ENCODE data around the gene TAPBPL. TPM values are rescaled to one million over a fixed set of nuclear protein-coding genes. Genes with fewer than 3 reads are reported as not detected.

TAPBPL gene
- total and polyA plus RNA-seq, 10 donors: 15.0 to 50.1 (median 39.0) TPM

DNA sequence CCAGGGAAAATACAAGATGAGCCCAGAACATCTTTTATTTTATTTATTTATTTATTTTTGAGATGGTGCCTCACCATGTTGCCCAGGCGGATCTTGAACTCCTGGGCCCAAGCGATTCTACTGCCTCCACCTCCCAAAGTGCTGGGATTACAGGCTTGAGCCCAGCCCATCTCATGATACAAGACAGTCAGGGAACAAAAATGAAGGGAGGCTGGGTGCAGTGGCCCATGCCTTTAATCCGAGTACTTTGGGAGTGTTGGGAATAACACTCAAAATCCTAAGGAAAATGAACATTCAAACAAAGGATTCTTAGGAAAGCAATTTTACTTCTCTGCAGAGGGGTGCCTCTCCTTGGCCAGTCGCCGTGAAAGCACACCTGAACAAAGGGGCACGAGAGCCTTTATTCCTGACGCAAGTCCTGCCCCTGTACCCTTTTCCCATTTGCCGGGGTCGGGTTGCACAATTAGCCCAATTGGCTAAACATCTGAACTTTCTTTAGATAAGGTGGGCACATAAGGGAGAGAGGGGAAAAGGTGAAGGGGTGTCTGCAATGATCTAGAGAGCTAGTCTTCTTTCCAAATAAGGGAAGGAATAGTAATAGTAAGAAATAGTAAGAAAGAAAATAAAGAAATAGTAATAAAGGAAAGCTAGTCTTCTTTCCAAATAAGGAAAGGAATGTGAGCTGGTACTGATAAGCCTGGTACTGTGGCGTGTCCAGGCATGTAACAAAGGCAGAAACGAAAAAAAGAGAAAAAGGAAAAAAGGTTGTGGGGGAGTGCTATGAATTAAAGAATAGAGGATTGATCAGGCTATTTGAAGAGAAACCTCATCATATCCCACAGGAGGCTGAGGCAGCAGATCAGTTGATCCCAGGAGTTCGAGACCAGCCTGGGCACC, 55.5 kb downstream of the TAPBPL start:
- TF ChIP-seq POLR2A (IDR thresholded peaks at IDR 0.05) (no peak), POLR2AphosphoS5 (IDR thresholded peaks at IDR 0.05) (no peak)
- TF ChIP-seq, protein P1, sequence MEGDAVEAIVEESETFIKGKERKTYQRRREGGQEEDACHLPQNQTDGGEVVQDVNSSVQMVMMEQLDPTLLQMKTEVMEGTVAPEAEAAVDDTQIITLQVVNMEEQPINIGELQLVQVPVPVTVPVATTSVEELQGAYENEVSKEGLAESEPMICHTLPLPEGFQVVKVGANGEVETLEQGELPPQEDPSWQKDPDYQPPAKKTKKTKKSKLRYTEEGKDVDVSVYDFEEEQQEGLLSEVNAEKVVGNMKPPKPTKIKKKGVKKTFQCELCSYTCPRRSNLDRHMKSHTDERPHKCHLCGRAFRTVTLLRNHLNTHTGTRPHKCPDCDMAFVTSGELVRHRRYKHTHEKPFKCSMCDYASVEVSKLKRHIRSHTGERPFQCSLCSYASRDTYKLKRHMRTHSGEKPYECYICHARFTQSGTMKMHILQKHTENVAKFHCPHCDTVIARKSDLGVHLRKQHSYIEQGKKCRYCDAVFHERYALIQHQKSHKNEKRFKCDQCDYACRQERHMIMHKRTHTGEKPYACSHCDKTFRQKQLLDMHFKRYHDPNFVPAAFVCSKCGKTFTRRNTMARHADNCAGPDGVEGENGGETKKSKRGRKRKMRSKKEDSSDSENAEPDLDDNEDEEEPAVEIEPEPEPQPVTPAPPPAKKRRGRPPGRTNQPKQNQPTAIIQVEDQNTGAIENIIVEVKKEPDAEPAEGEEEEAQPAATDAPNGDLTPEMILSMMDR (IDR thresholded peaks at IDR 0.05 in 8 of 11, conservative IDR thresholded peaks at IDR 0.05 in 3 of 11): no peak
- Histone ChIP-seq H3K4me3 (no peak overlapping the region), H3K27ac (no peak overlapping the region), H3K36me3 (peaks cover 0 to 98% (median 45%) of the 10 kb centered on the region in 6 donors), H3K9me3 (no peaks in the 10 kb centered on the region), H3K27me3 (replicated peaks in 1 of 7) (no peaks in the 10 kb centered on the region), H3K4me1 (no peaks in the 10 kb centered on the region)
- intact Hi-C loops (cut with DNase I; ENCODE audit: low total_unique reads): no loop called here
- DNase-seq: no peak
- 87 to 93% (median 90%) methylated on average over 12 of the region's 12 CpGs for WGBS, 5 donors

DNA sequence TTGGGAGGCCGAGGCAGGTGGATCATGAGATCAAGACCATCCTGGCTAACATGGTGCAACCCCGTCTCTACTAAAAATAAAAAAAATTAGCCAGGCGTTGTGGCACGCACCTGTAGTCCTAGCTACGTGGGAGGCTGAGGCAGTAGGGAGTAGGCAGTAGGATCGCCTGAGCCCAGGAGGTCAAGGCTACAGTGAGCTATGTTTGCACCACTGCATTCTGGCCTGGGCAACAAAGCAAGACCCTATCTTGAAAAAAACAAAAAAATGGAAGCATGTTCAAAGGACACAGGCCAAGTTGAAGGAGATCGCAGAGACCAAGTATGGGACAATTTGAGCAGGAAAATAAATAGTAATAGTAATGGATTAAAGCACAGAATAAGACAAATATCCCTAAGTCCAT, 56.2 kb downstream of the TAPBPL start:
- intact Hi-C loops (cut with DNase I; ENCODE audit: low total_unique reads): no loop called here
- TF ChIP-seq, protein P1 (IDR thresholded peaks at IDR 0.05 in 8 of 11, conservative IDR thresholded peaks at IDR 0.05 in 3 of 11): no peak
- no peak for TF ChIP-seq POLR2A (IDR thresholded peaks at IDR 0.05)
- TF ChIP-seq POLR2AphosphoS5 (IDR thresholded peaks at IDR 0.05): no peak
- Histone ChIP-seq H3K36me3 (peaks cover 0 to 98% (median 51%) of the 10 kb centered on the region in 6 donors), H3K27ac (no peak overlapping the region), H3K27me3 (replicated peaks in 1 of 7) (no peaks in the 10 kb centered on the region), H3K4me1 (no peaks in the 10 kb centered on the region), H3K9me3 (no peaks in the 10 kb centered on the region), H3K4me3 (no peak overlapping the region)
- 79 to 89% (median 81%) methylated on average over 7 of the region's 7 CpGs for WGBS, 5 donors
- no peak for DNase-seq

Other genes starting within 250 kb of the TAPBPL start
- gene PLEKHG6, start 141.4 kb upstream of the TAPBPL start, total RNA-seq: 1 to 10 TPM in 1 of 7 donors, under 1 TPM in 2, not detected in 4; 0.19 to 1.2 (median 0.74) TPM
- gene PLEKHG6, start 141.4 kb upstream of the TAPBPL start, polyA plus RNA-seq: under 1 TPM; 0.10 to 0.12 (median 0.11) TPM
- gene TNFRSF1A, start 110.0 kb upstream of the TAPBPL start, total RNA-seq: 100 to 1,000 TPM; 153 to 578 (median 224) TPM
- 10 to 100 TPM; 22.5 to 40.6 (median 22.8) TPM for gene TNFRSF1A, start 110.0 kb upstream of the TAPBPL start, polyA plus RNA-seq
- gene SCNN1A, start 76.5 kb upstream of the TAPBPL start, total RNA-seq: 1 to 10 TPM in 6 of 7 donors, under 1 TPM in 1; 0.84 to 8.6 (median 2.0) TPM
- gene SCNN1A, start 76.5 kb upstream of the TAPBPL start, polyA plus RNA-seq: under 1 TPM; 0.17 to 0.22 (median 0.18) TPM
- gene LTBR, start 67.9 kb upstream of the TAPBPL start, total RNA-seq: 100 to 1,000 TPM in 3 of 7 donors, 10 to 100 TPM in 4; 49.0 to 155 (median 87.8) TPM
- gene LTBR, start 67.9 kb upstream of the TAPBPL start, polyA plus RNA-seq: 10 to 100 TPM; 14.4 to 29.2 (median 15.7) TPM
- gene CD27, start 7.1 kb upstream of the TAPBPL start, total RNA-seq: 10 to 100 TPM; 49.2 to 97.2 (median 59.2) TPM
- gene CD27, start 7.1 kb upstream of the TAPBPL start, polyA plus RNA-seq: 100 to 1,000 TPM; 128 to 193 (median 178) TPM
- 10 to 100 TPM; 18.5 to 32.5 (median 24.2) TPM for gene VAMP1, start 18.6 kb downstream of the TAPBPL start, total RNA-seq
- gene VAMP1, start 18.6 kb downstream of the TAPBPL start, polyA plus RNA-seq: 10 to 100 TPM; 11.0 to 20.7 (median 17.9) TPM
- 10 to 100 TPM; 34.0 to 94.0 (median 89.3) TPM for gene MRPL51, start 41.2 kb downstream of the TAPBPL start, total RNA-seq
- 100 to 1,000 TPM in 2 of 3 donors, 10 to 100 TPM in 1; 73.4 to 137 (median 109) TPM for gene MRPL51, start 41.2 kb downstream of the TAPBPL start, polyA plus RNA-seq
- gene NCAPD2, start 42.1 kb downstream of the TAPBPL start, total RNA-seq: 10 to 100 TPM; 29.9 to 49.2 (median 39.6) TPM
- gene NCAPD2, start 42.1 kb downstream of the TAPBPL start, polyA plus RNA-seq: 10 to 100 TPM; 12.0 to 14.1 (median 14.0) TPM
- gene GAPDH, start 82.5 kb downstream of the TAPBPL start, total RNA-seq: 1,000 to 10,000 TPM in 5 of 7 donors, 100 to 1,000 TPM in 2; 998 to 1,580 (median 1,404) TPM
- 1,000 to 10,000 TPM; 1,133 to 1,680 (median 1,180) TPM for gene GAPDH, start 82.5 kb downstream of the TAPBPL start, polyA plus RNA-seq
- 10 to 100 TPM; 32.2 to 51.2 (median 39.7) TPM for gene IFFO1, start 104.0 kb downstream of the TAPBPL start, total RNA-seq
- gene IFFO1, start 104.0 kb downstream of the TAPBPL start, polyA plus RNA-seq: 10 to 100 TPM; 27.8 to 78.3 (median 63.2) TPM
- gene NOP2, start 116.2 kb downstream of the TAPBPL start, total RNA-seq: 10 to 100 TPM; 37.0 to 58.7 (median 47.5) TPM
- gene NOP2, start 116.2 kb downstream of the TAPBPL start, polyA plus RNA-seq: 10 to 100 TPM; 25.8 to 40.7 (median 37.6) TPM
- gene CHD4, start 155.3 kb downstream of the TAPBPL start, total RNA-seq: 100 to 1,000 TPM; 202 to 272 (median 240) TPM
- 100 to 1,000 TPM; 136 to 169 (median 154) TPM for gene CHD4, start 155.3 kb downstream of the TAPBPL start, polyA plus RNA-seq
- 10 to 100 TPM; 12.9 to 26.6 (median 16.9) TPM for gene LPAR5, start 183.9 kb downstream of the TAPBPL start, total RNA-seq
- gene LPAR5, start 183.9 kb downstream of the TAPBPL start, polyA plus RNA-seq: 10 to 100 TPM; 10.9 to 16.0 (median 14.9) TPM
- 10 to 100 TPM; 13.2 to 41.7 (median 18.1) TPM for gene ACRBP, start 195.4 kb downstream of the TAPBPL start, total RNA-seq
- gene ACRBP, start 195.4 kb downstream of the TAPBPL start, polyA plus RNA-seq: 1 to 10 TPM; 7.2 to 8.8 (median 7.3) TPM
- gene ING4, start 211.1 kb downstream of the TAPBPL start, total RNA-seq: 10 to 100 TPM; 34.5 to 68.8 (median 49.9) TPM
- 10 to 100 TPM; 33.0 to 56.7 (median 50.3) TPM for gene ING4, start 211.1 kb downstream of the TAPBPL start, polyA plus RNA-seq
- 10 to 100 TPM; 48.8 to 79.8 (median 59.0) TPM for gene ZNF384, start 237.3 kb downstream of the TAPBPL start, total RNA-seq
- 10 to 100 TPM; 18.9 to 35.9 (median 28.7) TPM for gene ZNF384, start 237.3 kb downstream of the TAPBPL start, polyA plus RNA-seq
- gene PIANP, start 248.8 kb downstream of the TAPBPL start, total RNA-seq: under 1 TPM in 2 of 7 donors, not detected in 5; 0.28 to 0.30 TPM
- under 1 TPM; 0.10 to 0.24 (median 0.15) TPM for gene PIANP, start 248.8 kb downstream of the TAPBPL start, polyA plus RNA-seq